Fibroblast of skin of abdomen (primary cell): Measurements from ENCODE around the gene MAGEA9B.
"Not testable (repeated sequence)": the region's sequence is repeated elsewhere in the genome, so short reads cannot be mapped to it uniquely, and the experiment has no call there.

Experiments used
- DNase-seq: peaks from one replicate; pipeline ENCODE4 v3.0.0-alpha.2; 2013

MAGEA9B gene

DNA sequence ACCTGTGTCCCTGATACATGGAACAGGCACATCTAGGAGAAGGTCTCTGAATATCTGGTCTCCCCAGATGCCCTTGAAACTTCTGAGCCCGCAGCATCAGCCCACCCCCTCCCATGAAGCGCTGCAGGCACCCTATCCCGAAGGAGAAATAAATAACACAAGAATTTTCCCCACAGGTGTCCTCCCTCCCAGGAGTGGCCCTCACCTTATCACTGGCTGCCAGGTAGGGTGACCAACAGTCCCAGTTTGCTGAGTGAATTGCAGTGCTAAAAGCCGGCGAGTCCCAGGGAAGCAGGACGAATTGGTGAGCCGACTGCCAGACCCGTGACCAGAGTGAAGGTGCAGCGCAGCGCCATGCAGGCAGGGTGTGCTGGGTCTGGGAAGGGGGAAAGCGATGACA is 53.3 kb downstream of the MAGEA9B start:
- not testable (repeated sequence) for DNase-seq

DNA sequence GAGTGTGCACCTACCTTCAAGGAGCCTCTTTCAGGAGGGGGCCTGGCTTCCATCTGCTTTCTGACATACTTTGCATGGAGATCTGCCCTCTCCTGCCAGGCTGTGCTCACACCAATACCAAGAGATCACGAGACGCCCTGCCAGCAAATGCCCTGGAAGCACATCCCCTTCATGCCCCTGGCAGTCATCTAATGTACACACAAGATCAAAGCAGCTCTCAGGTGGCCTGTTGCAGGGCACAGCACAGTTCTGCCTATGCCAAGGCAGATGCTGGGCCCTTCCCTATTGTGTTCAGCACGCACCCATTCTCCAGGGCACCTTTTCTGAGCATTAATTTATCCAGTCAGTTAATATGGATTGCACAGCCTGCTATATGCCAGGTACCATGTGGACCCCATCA is 54.4 kb downstream of the MAGEA9B start:
- DNase-seq = not testable (repeated sequence)
